ENCODE measurements around the gene SHCBP1.
"Not testable (repeated sequence)": the region's sequence is repeated elsewhere in the genome, so short reads cannot be mapped to it uniquely, and the experiment has no call there.

Gene SHCBP1, protein sequence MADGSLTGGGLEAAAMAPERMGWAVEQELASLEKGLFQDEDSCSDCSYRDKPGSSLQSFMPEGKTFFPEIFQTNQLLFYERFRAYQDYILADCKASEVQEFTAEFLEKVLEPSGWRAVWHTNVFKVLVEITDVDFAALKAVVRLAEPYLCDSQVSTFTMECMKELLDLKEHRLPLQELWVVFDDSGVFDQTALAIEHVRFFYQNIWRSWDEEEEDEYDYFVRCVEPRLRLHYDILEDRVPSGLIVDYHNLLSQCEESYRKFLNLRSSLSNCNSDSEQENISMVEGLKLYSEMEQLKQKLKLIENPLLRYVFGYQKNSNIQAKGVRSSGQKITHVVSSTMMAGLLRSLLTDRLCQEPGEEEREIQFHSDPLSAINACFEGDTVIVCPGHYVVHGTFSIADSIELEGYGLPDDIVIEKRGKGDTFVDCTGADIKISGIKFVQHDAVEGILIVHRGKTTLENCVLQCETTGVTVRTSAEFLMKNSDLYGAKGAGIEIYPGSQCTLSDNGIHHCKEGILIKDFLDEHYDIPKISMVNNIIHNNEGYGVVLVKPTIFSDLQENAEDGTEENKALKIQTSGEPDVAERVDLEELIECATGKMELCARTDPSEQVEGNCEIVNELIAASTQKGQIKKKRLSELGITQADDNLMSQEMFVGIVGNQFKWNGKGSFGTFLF

GRCh38 chr16:46621006-46621933, at the start of gene SHCBP1:
TSS of gene SHCBP1 (minus strand) at chr16:46621379. CDS start at chr16:46621359, 20 bp downstream.
- peak in 13 of 14 donors; percentile 10 to 80 (median 50) for DNase-seq

- no peak for DNase-seq
Observed at GRCh38 chr16:46662123-46662522, 40.9 kb upstream of the SHCBP1 start.

DNA sequence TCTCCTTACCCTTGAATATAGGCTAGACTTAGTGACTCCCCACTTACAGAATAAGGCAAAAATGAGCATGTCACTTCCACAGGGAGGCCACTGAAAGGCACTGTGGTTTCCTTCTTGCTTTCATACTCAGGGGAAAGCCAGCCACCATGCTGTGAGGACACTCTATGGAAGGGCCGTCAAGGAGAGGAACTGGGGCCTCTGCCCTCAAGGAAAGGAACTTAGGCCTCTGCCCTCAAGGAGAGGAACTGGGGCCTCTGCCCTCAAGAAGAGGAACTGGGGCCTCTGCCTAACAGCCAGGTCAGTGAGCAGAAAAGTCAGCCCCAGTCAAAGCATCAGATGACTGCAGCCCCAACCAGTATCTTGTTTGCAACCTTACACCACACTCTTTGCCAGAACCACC, 37.7 kb upstream of the SHCBP1 start:
- DNase-seq, result peak in 7 of 14 donors; percentile 3 to 25 (median 13)

DNA sequence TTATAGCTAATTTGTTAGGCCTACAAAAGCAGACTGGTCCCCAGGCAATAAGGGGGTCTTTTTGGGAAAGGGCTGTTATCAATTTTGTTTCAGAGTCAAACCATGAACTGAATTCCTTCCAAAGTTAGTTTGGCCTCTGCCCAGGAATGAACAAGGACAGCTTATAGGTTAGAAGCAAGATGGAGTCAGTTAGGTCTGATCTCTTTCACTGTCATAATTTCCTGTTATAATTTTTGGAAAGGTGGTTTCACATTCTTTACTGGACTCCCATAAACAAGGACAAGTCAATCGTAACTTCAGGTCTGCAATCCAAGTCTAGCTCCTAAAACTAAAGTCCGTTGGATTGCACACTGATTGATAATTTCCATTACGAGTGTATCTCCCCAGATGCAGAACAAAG, 30.1 kb upstream of the SHCBP1 start:
- DNase-seq, result no peak

GRCh38 chr16:46650254-46650623, 29.1 kb upstream of the SHCBP1 start:
- DNase-seq, result no peak

GRCh38 chr16:46649588-46650253, 28.5 kb upstream of the SHCBP1 start:
- DNase-seq, result peak in 4 of 14 donors; percentile 4 to 29 (median 14)

- DNase-seq, result no peak
Observed at GRCh38 chr16:46648656-46649055, 27.5 kb upstream of the SHCBP1 start.

DNA sequence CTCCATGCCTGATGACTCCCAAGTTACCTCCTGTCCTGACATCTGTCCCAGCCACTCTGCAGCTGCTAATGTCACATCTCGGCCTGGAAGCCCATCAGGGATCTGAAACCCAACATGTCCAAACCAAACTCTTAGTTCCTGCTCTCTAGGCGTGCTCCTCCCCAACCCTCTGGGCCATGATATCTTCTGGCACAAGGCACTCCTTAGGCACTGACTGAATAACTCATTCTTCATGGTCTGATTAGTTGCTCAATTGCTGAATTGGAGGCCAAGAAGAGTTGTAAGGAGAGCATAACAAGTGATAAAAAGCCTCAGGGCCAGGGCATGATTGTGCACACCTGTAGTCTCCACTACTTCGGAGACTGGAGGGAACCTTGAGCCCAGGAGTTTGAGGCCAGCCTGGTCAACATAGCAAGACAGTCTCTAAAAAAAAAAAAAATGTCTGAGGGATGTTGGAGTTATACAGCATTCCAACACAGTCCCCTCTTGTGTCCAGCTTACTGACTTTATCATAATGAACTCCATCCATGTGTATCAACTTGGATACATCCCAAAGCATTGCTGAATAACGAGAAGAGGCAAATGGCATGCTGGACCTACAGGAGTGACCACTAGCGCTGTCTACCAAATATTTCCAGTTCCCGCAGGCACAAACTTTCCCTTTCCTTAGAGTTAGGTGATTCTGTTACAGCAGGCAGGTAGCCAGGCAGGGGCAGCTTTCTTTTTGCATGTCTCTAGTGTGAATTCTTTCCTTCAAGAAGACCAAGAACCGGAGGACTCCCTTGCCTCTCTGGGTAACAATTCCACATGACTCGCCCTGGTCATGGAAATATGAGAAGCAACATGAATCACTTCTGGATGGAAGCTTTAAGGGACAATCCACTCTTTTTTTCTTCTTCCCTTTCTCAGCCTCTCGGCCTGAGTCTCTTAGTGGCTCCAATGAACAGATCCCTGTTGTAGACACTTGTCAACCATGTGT, 18.1 kb upstream of the SHCBP1 start:
- no peak for DNase-seq

DNA sequence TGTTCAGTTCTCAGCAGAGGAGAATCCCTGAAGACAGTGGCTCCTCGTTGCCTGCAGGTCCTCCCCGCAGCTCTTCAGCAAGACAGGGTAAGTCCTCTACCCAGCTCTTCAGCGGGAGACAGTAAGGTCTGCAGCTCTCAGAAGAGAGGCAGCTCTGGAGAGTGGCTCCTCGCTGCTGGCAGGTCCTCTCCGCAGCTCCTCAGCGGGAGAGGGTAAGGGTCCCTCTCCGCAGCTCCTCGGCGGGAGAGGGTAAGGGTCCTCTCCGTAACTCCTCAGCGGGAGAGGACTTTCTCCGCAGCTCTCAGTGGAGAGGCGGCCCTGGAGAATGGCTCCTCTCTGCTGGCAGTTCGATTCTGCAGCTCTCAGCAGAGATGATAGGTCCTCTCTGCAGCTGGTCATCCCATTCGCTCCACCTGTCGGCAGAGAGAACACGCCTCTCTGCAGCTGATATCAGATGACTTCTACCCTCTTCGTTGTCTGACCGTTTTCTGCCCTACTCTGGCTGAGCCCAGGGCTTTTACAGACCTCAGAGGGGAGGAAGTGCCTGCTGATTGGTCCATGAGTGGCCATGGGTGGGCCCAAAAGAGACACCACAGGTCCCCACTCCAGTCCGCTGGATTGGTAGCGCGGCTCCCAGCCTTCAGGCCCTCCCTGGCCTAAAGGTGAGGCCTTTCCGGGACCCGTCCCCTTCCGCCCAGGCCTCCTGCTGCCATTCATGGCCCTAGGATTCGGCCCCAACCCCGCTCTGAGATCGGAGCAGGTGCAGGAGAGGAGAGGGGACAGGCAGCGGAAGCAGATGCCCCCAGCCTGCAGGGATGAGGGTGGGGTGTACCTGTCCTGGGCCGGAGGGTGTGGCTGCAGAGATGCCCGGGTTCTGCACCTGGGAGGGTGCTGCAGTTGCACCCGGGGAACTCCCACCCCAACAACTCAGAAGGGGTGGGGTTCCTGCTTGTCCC, 11.9 kb upstream of the SHCBP1 start:
- DNase-seq, result no peak

GRCh38 chr16:46629331-46630219, 8.4 kb upstream of the SHCBP1 start:
- DNase-seq, result peak in 1 of 14 donors; percentile 7

DNA sequence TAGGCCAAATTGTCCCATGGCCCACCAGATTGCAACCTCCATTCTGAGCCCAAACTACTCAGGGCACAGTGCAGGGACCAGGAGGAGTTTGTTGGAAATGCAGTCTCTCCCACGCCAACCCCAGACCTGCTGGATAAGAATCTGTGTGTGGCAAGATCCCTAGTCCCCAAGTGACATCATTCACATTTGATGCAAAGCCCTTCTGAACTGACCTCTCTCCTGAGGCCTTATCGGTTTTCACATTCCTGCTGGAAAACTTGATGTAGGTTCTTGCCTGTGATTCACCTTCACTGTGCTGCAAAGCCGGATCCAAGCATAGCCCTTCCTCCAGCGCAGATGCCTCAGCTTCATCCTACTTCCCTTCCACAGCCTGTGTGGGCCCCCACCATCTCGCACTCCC, 6.6 kb upstream of the SHCBP1 start:
- no peak for DNase-seq

- not testable (repeated sequence) for DNase-seq
Observed at GRCh38 chr16:46626681-46627080, 5.5 kb upstream of the SHCBP1 start.

DNA sequence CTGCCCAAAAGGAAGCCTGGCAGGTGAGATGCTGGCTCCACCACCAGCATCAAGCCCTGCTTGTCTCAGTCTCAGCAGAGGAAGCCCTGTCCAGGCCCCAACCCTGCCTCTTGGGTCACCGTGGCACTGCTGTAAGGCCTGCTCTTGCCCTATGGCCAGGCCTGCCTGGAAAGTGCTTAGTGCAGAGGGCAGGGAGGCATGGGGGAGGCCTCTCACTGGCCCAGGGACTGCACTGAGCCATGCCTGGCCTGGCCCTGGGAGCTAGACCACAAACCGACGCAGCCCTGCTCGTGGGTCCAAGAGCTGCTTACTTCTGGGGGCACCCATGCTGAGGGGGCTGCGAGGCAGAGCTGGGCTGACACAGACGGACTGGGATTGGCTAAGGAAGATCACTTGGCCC, 3.7 kb upstream of the SHCBP1 start:
- DNase-seq, result not testable (repeated sequence)

- DNase-seq, result not testable (repeated sequence)
Observed at GRCh38 chr16:46623707-46624106, 2.5 kb upstream of the SHCBP1 start.

DNA sequence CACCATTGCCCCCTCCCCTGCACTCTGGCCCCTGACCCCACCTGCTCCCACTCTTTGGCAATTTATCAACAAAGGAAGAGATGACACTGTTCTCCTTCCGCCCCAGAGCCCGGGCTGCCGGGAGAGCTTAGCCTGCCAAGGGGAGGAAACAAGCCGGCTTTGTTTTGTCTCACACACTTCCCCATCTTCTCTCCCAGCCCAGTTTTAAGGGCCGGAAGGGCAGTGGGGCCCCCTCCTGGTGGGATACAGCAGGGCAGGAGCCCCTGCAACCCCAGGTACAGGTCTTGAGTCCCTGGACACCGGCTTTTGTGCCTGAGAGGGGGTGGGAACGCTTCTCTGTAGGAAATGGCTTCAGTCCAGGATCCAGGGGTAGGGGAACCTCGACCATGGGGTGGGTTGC, 2.1 kb upstream of the SHCBP1 start:
- DNase-seq, result not testable (repeated sequence)

GRCh38 chr16:46621934-46622676, 926 bp upstream of the SHCBP1 start:
- DNase-seq, result no peak

GRCh38 chr16:46620266-46621005, 743 bp downstream of the SHCBP1 start:
- DNase-seq, result no peak
